Midbrain (tissue), 1 donor: Measurements from ENCODE around the gene ME2.
"Not testable (repeated sequence)": the region's sequence is repeated elsewhere in the genome, so short reads cannot be mapped to it uniquely, and the experiment has no call there.

Experiments
- DNase-seq: peaks from one replicate; lab custom pipeline; 2025; lab: John Stamatoyannopoulos, UW

Gene ME2

DNA sequence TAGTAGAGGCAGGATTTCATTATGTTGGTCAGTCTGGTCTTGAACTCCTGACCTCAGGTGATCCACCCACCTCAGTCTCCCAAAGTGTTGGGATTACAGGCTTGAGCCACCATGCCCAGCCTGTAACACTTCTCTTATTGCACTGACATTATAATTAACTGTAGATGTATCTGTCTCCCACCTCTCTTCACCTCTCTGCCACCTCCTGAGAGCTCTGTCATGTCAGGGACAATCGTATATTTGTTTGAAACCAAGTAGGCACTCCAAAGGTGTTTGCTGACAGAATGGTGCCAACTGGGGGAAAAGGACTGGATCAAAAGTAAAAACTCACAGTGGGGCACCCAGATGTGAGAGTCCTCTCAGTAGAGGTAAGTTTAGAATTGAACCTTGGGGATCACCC is 17.3 kb upstream of the ME2 start:
- DNase-seq = no peak

- DNase-seq = peak; percentile 22
These were observed 16.5 kb upstream of the ME2 start for GRCh38 chr18:50862401-50862800.

- no peak for DNase-seq
These were observed 15.0 kb upstream of the ME2 start for GRCh38 chr18:50863840-50864375.

GRCh38 chr18:50866765-50867164 is 12.2 kb upstream of the ME2 start:
- DNase-seq = peak; percentile 52

DNA sequence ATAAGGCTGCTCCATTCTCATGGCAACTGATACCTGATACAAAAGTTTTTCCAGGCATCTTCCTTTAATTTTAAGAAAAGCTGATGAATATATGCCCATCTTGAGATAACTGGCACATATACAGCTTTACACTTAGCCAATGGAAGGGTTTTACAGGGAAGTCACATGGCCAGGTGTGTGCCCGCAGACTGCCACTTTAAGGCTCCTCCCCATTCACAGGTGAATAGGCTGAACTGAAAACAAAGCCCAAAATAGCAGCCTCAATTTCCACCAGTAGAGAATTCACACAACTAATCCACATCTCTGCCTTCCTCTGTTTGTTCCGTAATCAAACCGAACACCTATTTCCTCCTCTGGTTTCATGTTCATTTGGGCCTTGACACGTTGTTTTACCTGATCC is 9.8 kb upstream of the ME2 start:
- DNase-seq = no peak

- no peak for DNase-seq
These were observed 8.6 kb upstream of the ME2 start for GRCh38 chr18:50870138-50870845.

- no peak for DNase-seq
These were observed 7.1 kb upstream of the ME2 start for GRCh38 chr18:50871846-50872245.

DNA sequence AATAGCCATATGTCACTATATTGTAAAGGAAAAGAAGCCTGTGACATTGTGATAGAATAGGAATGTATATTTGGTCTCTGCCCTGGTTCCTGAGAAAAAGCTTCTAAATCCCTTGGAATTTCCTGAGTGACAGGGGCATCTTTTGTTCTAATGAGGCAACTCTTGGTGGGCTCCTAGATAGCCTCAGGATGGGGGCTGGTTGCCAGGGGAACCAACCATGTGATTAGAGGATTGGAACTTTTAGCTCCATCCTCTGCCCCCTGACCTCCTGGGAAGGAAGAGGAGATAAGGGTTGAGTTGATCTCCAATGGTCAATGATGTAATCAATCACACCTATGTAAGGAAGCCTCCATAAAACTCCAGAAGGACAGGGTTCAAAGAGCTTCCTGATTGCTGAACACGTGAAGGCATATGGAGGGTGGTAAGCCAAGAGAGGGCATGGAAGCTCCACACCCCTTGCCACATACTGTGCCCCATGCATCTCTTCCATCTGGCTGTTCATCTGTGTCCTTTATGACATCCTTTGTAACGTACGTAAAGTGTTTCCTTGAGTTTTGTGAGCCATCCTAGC is 2.9 kb upstream of the ME2 start:
- DNase-seq = no peak

DNA sequence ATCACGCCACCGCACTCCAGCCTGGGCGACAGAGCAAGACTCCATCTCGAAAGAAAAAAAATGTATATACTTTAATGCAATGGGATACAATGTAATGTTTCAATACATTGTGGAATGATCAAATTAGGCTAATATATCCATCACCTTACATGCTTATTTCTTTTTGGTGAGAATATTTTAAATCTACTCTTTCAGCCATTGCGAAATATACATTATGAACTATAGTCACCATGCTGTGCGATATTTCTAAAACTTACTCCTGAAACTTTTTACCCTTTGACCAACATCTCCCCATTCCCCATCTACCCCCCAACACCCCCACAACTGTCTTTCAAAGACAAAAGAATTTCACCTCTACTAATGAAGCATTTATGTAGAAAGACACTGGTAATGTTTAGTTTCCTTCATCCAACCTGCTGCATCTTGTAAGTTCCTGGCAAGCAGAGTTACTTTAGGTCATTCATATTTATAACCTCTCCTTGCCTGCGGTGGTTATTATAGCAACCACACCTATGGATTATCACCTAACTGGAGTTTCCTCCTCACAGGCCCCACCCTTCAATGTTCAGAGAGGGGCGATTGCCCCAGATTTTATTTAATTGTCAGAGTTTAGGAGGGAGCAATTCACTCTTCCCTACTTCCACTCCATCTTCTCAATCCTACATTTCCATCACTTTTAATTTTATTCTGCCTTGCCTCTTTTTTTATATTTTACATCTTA is 1.2 kb upstream of the ME2 start:
- DNase-seq = no peak

- DNase-seq = peak; percentile 65
These were observed 592 bp downstream of the ME2 start for GRCh38 chr18:50879302-50880118.

GRCh38 chr18:50880119-50880465 is 1.2 kb downstream of the ME2 start:
- DNase-seq = no peak

GRCh38 chr18:50880944-50881343 is 2.0 kb downstream of the ME2 start:
- DNase-seq = not testable (repeated sequence)

DNA sequence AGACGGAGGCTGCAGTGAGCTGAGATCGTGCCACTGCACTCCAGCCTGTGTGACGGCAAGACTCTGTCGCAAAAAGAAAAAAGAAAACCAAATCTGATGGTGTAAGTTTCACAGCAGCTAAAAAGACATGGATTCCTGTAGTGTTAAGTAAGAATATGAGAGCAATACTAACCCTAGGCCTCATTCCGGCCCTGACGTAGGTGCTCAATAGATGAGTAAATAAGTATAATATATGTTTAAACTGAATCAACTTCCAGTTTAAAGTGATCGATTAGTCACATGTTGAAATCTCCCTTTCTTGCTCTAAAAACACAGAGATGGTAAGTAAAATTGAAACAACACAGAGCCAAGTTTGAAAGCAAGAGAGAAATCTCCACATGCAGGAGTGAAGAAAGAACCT is 8.0 kb downstream of the ME2 start:
- DNase-seq = no peak

GRCh38 chr18:50895350-50896045 is 16.6 kb downstream of the ME2 start:
- no peak for DNase-seq

GRCh38 chr18:50896093-50896492 is 17.2 kb downstream of the ME2 start:
- DNase-seq = no peak

DNA sequence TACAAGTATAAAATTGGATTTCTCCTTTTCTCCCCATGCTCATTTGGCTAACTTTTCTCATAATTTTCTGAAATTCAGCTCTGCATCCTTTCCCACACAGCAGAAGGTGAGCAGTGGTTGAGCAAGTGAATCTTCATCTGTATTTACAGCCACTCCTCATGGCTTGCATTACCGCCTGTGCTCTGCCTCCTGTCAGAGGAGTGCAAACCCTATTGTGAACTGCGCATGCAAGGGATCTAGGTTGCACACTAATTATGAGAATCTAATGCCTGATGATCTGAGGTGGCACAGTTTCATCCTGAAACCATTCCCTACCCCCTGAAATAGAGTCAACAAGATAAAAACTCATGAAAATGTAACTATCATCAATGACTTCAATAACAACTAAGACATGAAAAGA is 20.0 kb downstream of the ME2 start:
- no peak for DNase-seq

GRCh38 chr18:50902797-50903196 is 23.9 kb downstream of the ME2 start:
- DNase-seq = no peak

DNA sequence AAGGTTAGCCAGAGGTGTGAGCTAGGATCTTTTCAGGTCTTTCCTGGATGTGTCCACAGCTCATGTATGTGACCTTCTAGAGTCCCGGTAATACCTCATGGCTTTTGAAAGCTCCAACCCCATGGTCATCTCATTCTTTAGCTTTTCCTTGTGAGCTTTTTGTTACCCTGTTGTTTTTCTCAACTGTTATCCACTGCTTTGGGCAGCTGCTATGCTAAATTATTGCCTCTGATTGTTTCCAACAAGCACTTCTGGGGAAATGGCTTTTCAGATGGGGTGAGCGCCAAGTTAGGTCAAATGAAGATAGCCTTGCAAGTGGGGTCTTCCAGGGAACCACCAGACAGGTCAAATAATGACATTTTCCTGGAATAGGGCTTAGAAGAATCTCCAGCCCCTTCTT is 27.9 kb downstream of the ME2 start:
- DNase-seq = no peak

DNA sequence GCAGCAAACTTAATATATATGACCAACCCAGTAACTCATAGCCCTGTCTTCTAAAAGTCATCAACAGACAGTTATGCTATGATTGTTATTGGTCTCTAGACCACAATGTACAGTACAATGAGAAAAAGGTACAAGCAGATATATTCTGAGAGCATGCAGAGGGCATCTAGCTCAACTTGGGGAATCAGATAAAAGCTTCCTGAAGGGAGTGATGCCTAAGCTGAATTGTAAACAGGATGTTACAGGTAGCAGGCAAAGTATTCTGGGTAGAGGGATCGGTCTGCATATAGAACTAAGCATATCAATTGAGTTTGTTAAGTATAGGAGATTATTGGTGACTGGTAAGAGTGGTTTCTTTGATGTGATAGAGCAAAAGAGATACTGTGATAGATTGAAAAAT is 30.3 kb downstream of the ME2 start:
- DNase-seq = no peak

DNA sequence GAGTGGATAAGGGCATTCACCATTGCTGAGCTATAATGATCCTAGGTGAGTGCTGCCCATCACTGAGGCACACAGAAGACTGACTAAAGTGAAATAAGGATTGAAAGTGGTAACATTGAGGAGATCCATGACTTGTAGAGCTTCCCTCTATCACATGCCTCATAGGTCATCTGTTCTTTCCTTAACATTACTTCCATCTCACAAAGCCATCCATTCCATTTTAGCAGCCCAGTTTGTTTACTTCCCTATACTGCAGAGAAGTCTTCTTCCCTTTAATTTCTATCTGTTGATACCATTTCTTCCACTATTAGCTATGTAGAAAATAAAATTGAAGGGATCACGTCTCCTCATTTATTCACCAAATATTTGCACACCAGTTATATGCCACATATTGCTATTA is 32.1 kb downstream of the ME2 start:
- DNase-seq = no peak

GRCh38 chr18:50917021-50917420 is 38.1 kb downstream of the ME2 start:
- no peak for DNase-seq

DNA sequence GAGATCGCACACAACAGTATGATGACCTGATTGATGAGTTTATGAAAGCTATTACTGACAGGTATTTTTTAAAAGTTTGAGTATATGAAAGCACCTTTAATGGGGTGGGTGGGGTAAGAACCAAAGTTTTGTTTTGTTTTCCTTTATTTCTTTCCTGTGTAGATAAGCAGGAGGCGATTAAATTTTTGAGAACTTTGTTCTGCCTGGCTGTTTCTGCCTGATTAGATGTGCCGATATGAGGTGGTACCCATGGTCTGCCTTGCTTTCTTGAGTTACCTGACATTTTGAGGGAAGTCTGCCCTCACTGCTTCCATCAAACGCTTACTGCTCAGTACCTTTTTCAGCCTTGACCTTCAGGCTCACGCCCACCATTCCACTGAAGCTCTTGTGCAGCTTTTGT is 39.2 kb downstream of the ME2 start:
- DNase-seq = no peak
